CD14-positive monocyte (primary cell): Measurements from ENCODE around the gene TRIM61. TPM values are rescaled to one million over a fixed set of nuclear protein-coding genes. Genes with fewer than 3 reads are reported as not detected.

Experiments used
- DNase-seq, 3 donors: peaks; one replicate each; pipeline ENCODE4 v3.0.0-alpha.2; 2011 to 2022
- H2AFZ ChIP-seq: 2 replicates; pipeline ENCODE4 v1.6.0; 2012; ENCODE audit warnings: mild to moderate bottlenecking, low read depth, low read length, inconsistent platforms; ENCODE audit not compliant: insufficient read depth, poor library complexity, severe bottlenecking
- H3K27ac ChIP-seq, 2 donors: 1 replicate in 1 of 2; 2 replicates in 1 of 2; pipeline ENCODE4 v1.5.1; 2012 to 2013; ENCODE audit warnings: low read length in 2 of 2, control low read depth in 1 of 2, inconsistent platforms in 1 of 2, low read depth in 1 of 2, mild to moderate bottlenecking in 1 of 2
- H3K27me3 ChIP-seq, 2 donors: one replicate each; pipeline versions ENCODE4 v1.6.0 to v1.6.1; 2011 to 2013; ENCODE audit warnings: low read length in 2 of 2; ENCODE audit not compliant: control insufficient read depth in 2 of 2, insufficient read depth in 2 of 2
- H3K36me3 ChIP-seq, 2 donors: replicated peaks in 1 of 2; 1 replicate in 1 of 2; 2 replicates in 1 of 2; pipeline versions ENCODE4 v1.5.1 to v1.6.1; 2012 to 2013; ENCODE audit warnings: low read length in 2 of 2, control low read depth in 1 of 2, inconsistent platforms in 1 of 2, mild to moderate bottlenecking in 1 of 2; ENCODE audit not compliant: insufficient read depth in 2 of 2, control insufficient read depth in 1 of 2
- H3K4me1 ChIP-seq, 2 donors: 1 replicate in 1 of 2; 2 replicates in 1 of 2; pipeline versions ENCODE4 v1.5.1 to v1.6.1; 2012 to 2013; ENCODE audit warnings: low read length in 2 of 2, control low read depth in 1 of 2, inconsistent platforms in 1 of 2, mild to moderate bottlenecking in 1 of 2, moderate library complexity in 1 of 2; ENCODE audit not compliant: insufficient read depth in 2 of 2, control insufficient read depth in 1 of 2
- H3K4me2 ChIP-seq: replicated peaks from 2 replicates; pipeline ENCODE3; 2012; ENCODE audit warnings: low read length, moderate library complexity, mild to moderate bottlenecking; ENCODE audit not compliant: poor library complexity, severe bottlenecking; ENCODE audit errors: extremely low read depth
- H3K4me3 ChIP-seq, 3 experiments: fragments of 200-600 bp in 1 of 3; sonication (generic) in 1 of 3; replicated peaks in 1 of 3; 1 replicate in 2 of 3; 2 replicates in 1 of 3; pipeline ENCODE4 v1.5.1; 2011 to 2013; ENCODE audit warnings: low read length in 3 of 3, mild to moderate bottlenecking in 3 of 3, control low read depth in 2 of 3, low read depth in 2 of 3, inconsistent platforms in 1 of 3, moderate library complexity in 1 of 3
- H3K79me2 ChIP-seq: 2 replicates; pipeline ENCODE4 v1.6.0; 2012; ENCODE audit warnings: mild to moderate bottlenecking, control low read depth, inconsistent platforms, low read length, moderate library complexity; ENCODE audit not compliant: insufficient read depth
- H3K9ac ChIP-seq: 2 replicates; pipeline ENCODE4 v1.6.0; 2017; ENCODE audit warnings: low read length, mild to moderate bottlenecking; ENCODE audit not compliant: insufficient read depth, poor library complexity, severe bottlenecking
- H3K9me3 ChIP-seq, 2 donors: replicated peaks in 1 of 2; 1 replicate in 1 of 2; 2 replicates in 1 of 2; pipeline versions ENCODE4 v1.5.1 to v1.6.1; 2012 to 2013; ENCODE audit warnings: low read length in 2 of 2, control low read depth in 1 of 2; ENCODE audit not compliant: control insufficient read depth in 1 of 2, insufficient read depth in 1 of 2
- H4K20me1 ChIP-seq: 2 replicates; pipeline ENCODE4 v1.6.0; 2012; ENCODE audit warnings: mild to moderate bottlenecking, low read length, control low read depth, moderate library complexity; ENCODE audit not compliant: insufficient read depth
- H3K27ac Mint-ChIP-seq, 7 donors: one replicate each; pipeline ENCODE4 v1.8.0; 2020; ENCODE audit warnings: mild to moderate bottlenecking in 7 of 7, mixed read lengths in 7 of 7, moderate library complexity in 6 of 7, inconsistent platforms in 2 of 7
- H3K27me3 Mint-ChIP-seq, 3 donors: one replicate each; pipeline ENCODE4 v1.8.0; 2021 to 2022; ENCODE audit warnings: low read depth in 3 of 3, mild to moderate bottlenecking in 3 of 3, mixed read lengths in 3 of 3, moderate library complexity in 3 of 3, inconsistent platforms in 1 of 3
- H3K36me3 Mint-ChIP-seq, 2 donors: one replicate each; pipeline ENCODE4 v1.8.0; 2020; ENCODE audit warnings: mixed read lengths in 2 of 2, inconsistent platforms in 1 of 2, mild to moderate bottlenecking in 1 of 2
- H3K4me1 Mint-ChIP-seq: one replicate; pipeline ENCODE4 v1.8.0; 2020; ENCODE audit warnings: mild to moderate bottlenecking, mixed read lengths
- H3K4me3 Mint-ChIP-seq, 2 donors: one replicate each; pipeline ENCODE4 v1.8.0; 2020; ENCODE audit warnings: mild to moderate bottlenecking in 2 of 2, mixed read lengths in 2 of 2, moderate library complexity in 1 of 2
- H3K9me3 Mint-ChIP-seq, 7 donors: one replicate each; pipeline ENCODE4 v1.8.0; 2020 to 2022; ENCODE audit warnings: mixed read lengths in 7 of 7, mild to moderate bottlenecking in 6 of 7, moderate library complexity in 6 of 7, inconsistent platforms in 2 of 7
- CTCF ChIP-seq: fragments of 200-600 bp; IDR thresholded peaks from one replicate; pipeline ENCODE4 v1.8.0; 2022; ENCODE audit warnings: antibody characterized with exemption, mild to moderate bottlenecking
- WGBS: methylation state at CpG from one replicate; pipeline ENCODE4 v1.1.5; 2013; ENCODE audit warnings: missing lambda C conversion rate; ENCODE audit not compliant: insufficient coverage; 5-methylcytosine and 5-hydroxymethylcytosine counted together
- intact Hi-C, 2 donors: fragments of 100-400 bp; cut with micrococcal nuclease; formaldehyde crosslinking; loops; one replicate each; pipeline versions ENCODE4 v1.15.0 to v1.15.1; 2023
- polyA plus RNA-seq, 3 donors: library from polyadenylated mRNA; depleted of rRNA in 1 of 3; unstranded in 2 of 3; stranded (reverse) in 1 of 3; fragments of 300-500 nt in 2 of 3; fragments of >200 nt in 1 of 3; fragmentation: Illumina TruSeq in 2 of 3; gene quantifications; 1 replicate in 2 of 3; 2 replicates in 1 of 3; pipeline ENCODE4 v1.2.3, GENCODE V29; 2012 to 2021

TRIM61 gene
- polyA plus RNA-seq, 3 donors, result 0.04 TPM; not detected in 2

- Histone ChIP-seq H3K79me2 (no peaks in the 10 kb centered on the region), H3K4me3 (no peak overlapping the region), H2AFZ (no peak overlapping the region), H3K4me1 (no peaks in the 10 kb centered on the region), H3K9me3 (no peaks in the 10 kb centered on the region), H3K27me3 (no peaks in the 10 kb centered on the region), H3K4me2 (no peak overlapping the region), H4K20me1 (no peaks in the 10 kb centered on the region), H3K9ac (no peak overlapping the region), H3K36me3 (no peaks in the 10 kb centered on the region), H3K27ac (no peak overlapping the region)
- no peak for TF ChIP-seq CTCF
- WGBS, result 96% methylated on average over 2 of the region's 5 CpGs
- Mint-ChIP-seq H3K27me3 (peaks cover 0 to 4% (median 2%) of the 10 kb centered on the region in 3 donors), H3K27ac (no peak overlapping the region), H3K4me1 (no peaks in the 10 kb centered on the region), H3K4me3 (no peak overlapping the region), H3K9me3 (peaks cover 0 to 3% (median 0%) of the 10 kb centered on the region in 7 donors), H3K36me3 (no peaks in the 10 kb centered on the region)
- intact Hi-C loops, result no loop called here
- no peak for DNase-seq
These were observed 33.9 kb upstream of the TRIM61 start for GRCh38 chr4:165011403-165011802.

GRCh38 chr4:165010991-165011390 is 33.5 kb upstream of the TRIM61 start:
- Histone ChIP-seq H2AFZ (no peak overlapping the region), H3K79me2 (no peaks in the 10 kb centered on the region), H3K27me3 (no peaks in the 10 kb centered on the region), H3K4me3 (no peak overlapping the region), H3K4me2 (no peak overlapping the region), H3K9ac (no peak overlapping the region), H4K20me1 (no peaks in the 10 kb centered on the region), H3K27ac (no peak overlapping the region), H3K9me3 (no peaks in the 10 kb centered on the region), H3K4me1 (no peaks in the 10 kb centered on the region), H3K36me3 (no peaks in the 10 kb centered on the region)
- Mint-ChIP-seq H3K4me1 (no peaks in the 10 kb centered on the region), H3K27me3 (peaks cover 0 to 5% (median 4%) of the 10 kb centered on the region in 3 donors), H3K9me3 (peaks cover 0 to 3% (median 0%) of the 10 kb centered on the region in 7 donors), H3K27ac (no peak overlapping the region), H3K4me3 (no peak overlapping the region), H3K36me3 (no peaks in the 10 kb centered on the region)
- 69% methylated on average over 3 of the region's 8 CpGs for WGBS
- intact Hi-C loops, result no loop called here
- no peak for TF ChIP-seq CTCF
- no peak for DNase-seq
